Spleen (tissue), 7 donors: ENCODE measurements around the gene NAT14.

Experiments used
- CTCF ChIP-seq, 11 experiments: fragments of 200-600 bp in 7 of 11; fragments of 450-650 bp in 4 of 11; sonication (generic) in 4 of 11; IDR thresholded peaks in 8 of 11; conservative IDR thresholded peaks in 3 of 11; 1 replicate in 7 of 11; 2 replicates in 4 of 11; pipeline versions ENCODE4 v1.4.0 to v1.8.0; 2016 to 2021; ENCODE audit warnings: antibody characterized with exemption in 11 of 11, inconsistent platforms in 4 of 11, mild to moderate bottlenecking in 1 of 11
- POLR2A ChIP-seq, 3 donors: fragments of 450-650 bp; IDR thresholded peaks; one replicate each; pipeline ENCODE4 v1.5.1; 2017; ENCODE audit warnings: antibody characterized with exemption in 3 of 3, mild to moderate bottlenecking in 1 of 3
- POLR2AphosphoS5 ChIP-seq, 3 donors: sonication (generic); formaldehyde crosslinking; IDR thresholded peaks; one replicate each; pipeline ENCODE4 v1.5.1; 2017; ENCODE audit warnings: antibody characterized with exemption in 3 of 3
- donor health status: DM: no; HTN: no; CAD: no; lungs with moderate emphysema.
- donor health status: DM: no; HTN: no; CAD: no.
- donor health status: DM: no; HTN: no; CAD: no.

GRCh38 chr19:55535965-55536350 lies 51.0 kb downstream of the NAT14 start:
- TF ChIP-seq POLR2A (IDR thresholded peaks at IDR 0.05), result no peak
- no peak for TF ChIP-seq CTCF (IDR thresholded peaks at IDR 0.05 in 8 of 11, conservative IDR thresholded peaks at IDR 0.05 in 3 of 11)
- no peak for TF ChIP-seq POLR2AphosphoS5 (IDR thresholded peaks at IDR 0.05)
